ENCODE data around the gene HAP1.
"Not testable (repeated sequence)": the region's sequence is repeated elsewhere in the genome, so short reads cannot be mapped to it uniquely, and the experiment has no call there.

The HAP1 gene

DNA sequence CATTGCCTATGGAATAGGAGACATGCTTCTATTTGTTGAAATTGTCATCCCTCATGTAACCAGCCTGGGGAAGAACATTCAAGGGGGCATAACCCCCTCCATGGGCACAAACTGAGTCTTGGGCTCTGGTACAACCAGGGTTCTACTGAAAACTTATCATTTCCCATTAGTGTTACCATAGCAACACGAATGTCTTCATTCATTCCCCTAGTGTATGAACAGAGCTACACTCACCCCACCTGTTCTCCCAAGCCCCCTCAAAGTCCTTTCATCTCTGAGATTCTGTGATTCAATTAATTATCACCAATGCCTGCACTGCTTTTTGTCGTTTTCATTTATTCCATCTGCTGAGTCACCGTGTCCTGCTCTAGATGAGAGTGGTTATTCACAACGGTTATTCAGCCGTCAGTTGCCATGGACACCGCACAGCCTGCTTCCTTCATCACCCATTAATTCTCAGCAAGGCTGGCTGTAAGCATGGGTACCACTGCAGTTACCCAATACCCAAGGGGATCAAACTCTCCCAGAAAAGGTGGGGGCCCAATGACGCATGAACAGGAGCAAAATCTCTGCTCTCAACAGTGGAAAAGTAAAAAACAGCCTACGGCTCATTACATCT, 23.9 kb downstream of the HAP1 start:
- Histone ChIP-seq H3K27ac (peak overlapping the region in 9 of 11 experiments; percentile 41 to 79 (median 65); a peak in 17 of 22 replicates), H3K4me2 (peak overlapping the region; percentile 7 to 78 (median 61); a peak in 19 of 22 replicates), H3K9ac (peak overlapping the region in 4 of 11 experiments; percentile 4 to 61 (median 40); a peak in 5 of 22 replicates), H3K4me3 (no peak overlapping the region), H4K20me1 (no peaks in the 10 kb centered on the region), H3K36me3 (no peaks in the 10 kb centered on the region), H3K27me3 (no peaks in the 10 kb centered on the region), H3K9me3 (replicated peaks in 1 of 11) (no peaks in the 10 kb centered on the region; a peak in 1 of 22 replicates), H3K4me1 (peaks cover 7 to 29% (median 25%) of the 10 kb centered on the region in 10 experiments; a peak in 16 of 20 replicates)
- TF ChIP-seq Cebpa-rat (IDR thresholded peaks at IDR 0.05): peak in 7 of 11 experiments; percentile 24 to 90 (median 67); a peak in 12 of 22 replicates

GRCh38 chr17:41707803-41708669, 26.4 kb downstream of the HAP1 start:
- TF ChIP-seq Cebpa-rat (IDR thresholded peaks at IDR 0.05): no peak
- Histone ChIP-seq H3K27ac (peak overlapping the region in 1 of 11 experiments; percentile 79; a peak in 1 of 22 replicates), H3K4me1 (peaks cover 7 to 38% (median 33%) of the 10 kb centered on the region in 10 experiments; a peak in 16 of 20 replicates), H3K4me3 (no peak overlapping the region), H4K20me1 (no peaks in the 10 kb centered on the region), H3K9me3 (replicated peaks in 1 of 11) (no peaks in the 10 kb centered on the region; a peak in 1 of 22 replicates), H3K9ac (no peak overlapping the region), H3K36me3 (no peaks in the 10 kb centered on the region), H3K4me2 (no peak overlapping the region), H3K27me3 (no peaks in the 10 kb centered on the region)

DNA sequence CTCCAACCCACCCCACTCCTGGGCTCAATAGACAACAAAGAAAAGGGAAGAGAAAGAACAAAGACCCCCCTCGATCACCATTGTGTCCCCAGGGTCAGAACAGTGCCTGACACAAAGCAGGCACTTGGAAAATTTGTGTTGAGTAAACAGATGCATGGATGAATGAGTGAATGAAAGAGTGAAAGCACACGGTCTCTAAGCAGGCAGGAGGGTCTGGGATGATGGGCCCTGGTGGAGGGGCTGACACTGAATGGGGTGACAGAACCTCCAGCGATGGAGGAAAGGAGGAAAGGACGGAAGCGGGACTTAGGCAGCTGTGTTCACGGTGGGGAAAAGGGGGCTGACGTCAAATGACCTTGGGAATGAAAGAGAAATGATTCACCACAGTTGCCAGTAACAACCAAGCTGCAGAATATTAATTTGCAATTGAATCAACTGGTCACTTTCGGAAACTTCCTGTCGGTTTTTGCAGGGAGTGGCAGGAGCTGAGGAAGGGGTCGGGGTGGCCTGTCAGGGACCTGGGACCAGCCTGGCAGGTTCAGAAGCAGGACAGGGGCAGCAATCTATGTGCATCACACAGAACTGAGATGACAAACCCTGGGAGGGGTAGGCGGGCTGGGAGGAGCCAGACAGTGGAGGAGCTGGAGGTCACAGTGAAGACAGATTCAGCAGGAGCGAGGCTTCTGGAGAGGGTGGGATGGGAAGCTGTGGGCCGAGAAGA, 29.0 kb downstream of the HAP1 start:
- Histone ChIP-seq H3K9ac (no peak overlapping the region; a peak in 1 of 22 replicates), H3K4me3 (no peak overlapping the region), H3K27ac (peak overlapping the region in 1 of 11 experiments; percentile 18; a peak in 1 of 22 replicates), H4K20me1 (no peaks in the 10 kb centered on the region), H3K36me3 (no peaks in the 10 kb centered on the region), H3K27me3 (no peaks in the 10 kb centered on the region), H3K9me3 (replicated peaks in 1 of 11) (no peaks in the 10 kb centered on the region; a peak in 1 of 22 replicates), H3K4me1 (peaks cover 0 to 24% (median 19%) of the 10 kb centered on the region in 10 experiments; a peak in 16 of 20 replicates), H3K4me2 (peak overlapping the region in 4 of 11 experiments; percentile 5 to 36 (median 10); a peak in 4 of 22 replicates)
- TF ChIP-seq Cebpa-rat (IDR thresholded peaks at IDR 0.05): no peak

DNA sequence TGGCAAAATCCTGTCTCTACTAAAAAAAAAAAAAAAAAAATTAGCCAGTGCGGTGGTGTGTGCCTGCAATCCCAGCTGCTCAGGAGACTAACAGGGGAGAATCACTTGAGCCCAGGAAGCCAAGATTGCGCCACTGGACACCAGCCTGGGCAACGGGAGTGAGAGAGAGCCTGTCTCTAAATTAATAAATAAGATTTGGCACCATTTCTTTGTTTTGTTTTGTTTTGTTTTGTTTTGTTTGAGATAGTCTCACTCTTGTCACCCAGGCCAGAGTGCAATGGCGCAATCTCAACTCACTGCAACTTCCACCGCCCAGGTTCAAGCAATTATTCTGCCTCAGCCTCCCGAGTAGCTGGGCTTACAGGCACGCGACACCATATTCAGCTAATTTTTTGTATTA, 31.7 kb downstream of the HAP1 start:
- no peaks in the 10 kb centered on the region for H4K20me1 ChIP-seq
- H3K9me3 ChIP-seq (replicated peaks in 1 of 11): no peaks in the 10 kb centered on the region
- no peak overlapping the region for H3K27ac ChIP-seq
- H3K27me3 ChIP-seq: no peaks in the 10 kb centered on the region
- no peak overlapping the region for H3K4me3 ChIP-seq
- H3K4me2 ChIP-seq: no peak overlapping the region
- no peak overlapping the region for H3K9ac ChIP-seq
- H3K4me1 ChIP-seq: peaks cover under 1 to 21% (median 9%) of the 10 kb centered on the region in 10 experiments
- no peaks in the 10 kb centered on the region for H3K36me3 ChIP-seq
- no peak; a peak in 1 of 22 replicates for TF ChIP-seq Cebpa-rat (IDR thresholded peaks at IDR 0.05)

DNA sequence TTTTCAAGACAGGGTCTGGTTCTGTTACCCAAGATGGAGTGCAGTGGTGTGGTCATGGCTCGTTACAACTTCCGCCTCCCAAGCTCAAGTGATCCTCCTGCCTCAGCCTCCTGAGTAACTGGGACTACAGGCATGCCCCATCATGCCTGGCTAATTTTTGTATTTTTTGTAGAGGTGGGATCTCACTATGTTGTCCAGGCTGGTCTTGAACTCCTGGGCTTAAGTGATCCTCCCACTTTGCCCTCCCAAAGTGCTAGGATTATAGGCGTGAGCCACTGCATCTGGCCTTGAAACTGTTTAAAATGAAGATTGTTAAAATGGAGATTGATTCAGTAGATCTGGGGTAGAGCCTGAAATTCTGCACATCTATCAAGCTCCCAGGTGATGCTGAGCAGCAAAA, 33.6 kb downstream of the HAP1 start:
- H3K36me3 ChIP-seq; H3K9me3 ChIP-seq (replicated peaks in 1 of 11); H3K4me3 ChIP-seq; H4K20me1 ChIP-seq; H3K27ac ChIP-seq; H3K9ac ChIP-seq; H3K4me2 ChIP-seq; H3K27me3 ChIP-seq: not testable (repeated sequence)
- peaks cover 16 to 40% (median 26%) of the 10 kb centered on the region in 10 experiments for H3K4me1 ChIP-seq

DNA sequence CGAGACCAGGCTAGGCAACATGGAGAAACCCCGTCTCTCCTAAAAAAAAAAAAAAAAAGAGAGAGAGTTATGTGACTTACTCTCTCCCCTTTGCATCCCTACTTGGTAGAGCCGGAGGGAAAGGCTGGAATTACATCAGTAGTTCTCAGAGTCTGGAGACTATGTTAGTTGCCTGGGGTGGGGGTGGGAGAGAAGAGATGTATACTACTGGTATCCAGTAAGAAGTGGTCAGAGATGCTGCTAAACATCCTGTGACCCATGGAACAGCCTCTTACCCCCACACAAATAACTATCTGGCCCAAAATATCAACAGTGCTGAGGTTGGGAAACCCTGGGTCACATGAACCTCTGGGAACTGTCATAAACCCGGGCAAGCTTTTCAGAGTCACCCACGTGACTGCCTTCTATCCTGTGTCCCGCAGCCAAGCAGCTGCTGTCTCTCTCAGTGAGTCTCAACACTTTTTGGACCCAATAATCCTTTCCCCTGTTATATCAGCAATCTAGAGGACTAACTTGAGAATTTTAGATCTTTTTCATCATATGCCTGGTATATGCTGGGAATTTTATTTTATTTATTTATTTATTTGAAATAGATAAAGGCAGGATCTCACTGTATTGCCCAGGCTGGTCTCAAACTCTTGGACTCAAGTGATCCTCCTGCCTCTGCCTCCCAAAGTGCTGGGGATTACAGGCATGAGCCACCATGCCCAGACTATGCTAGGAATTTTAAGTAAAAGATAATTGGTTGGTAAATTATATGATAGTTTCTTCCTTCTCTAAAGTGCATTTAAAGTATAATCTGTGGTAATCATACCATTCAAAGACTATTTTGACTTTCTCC, 37.1 kb downstream of the HAP1 start:
- H3K4me3 ChIP-seq: no peak overlapping the region
- H3K36me3 ChIP-seq: peaks cover 22 to 33% (median 30%) of the 10 kb centered on the region in 11 experiments
- H3K27ac ChIP-seq: peak overlapping the region in 8 of 11 experiments; percentile 28 to 74 (median 60); a peak in 14 of 22 replicates
- peaks cover 16 to 33% (median 28%) of the 10 kb centered on the region in 10 experiments for H3K4me1 ChIP-seq
- H3K9ac ChIP-seq: peak overlapping the region in 10 of 11 experiments; percentile 11 to 59 (median 34); a peak in 11 of 22 replicates
- H3K9me3 ChIP-seq (replicated peaks in 1 of 11): no peaks in the 10 kb centered on the region
- peaks cover 9 to 42% (median 23%) of the 10 kb centered on the region in 11 experiments; a peak in 21 of 22 replicates for H4K20me1 ChIP-seq
- H3K27me3 ChIP-seq: no peaks in the 10 kb centered on the region
- TF ChIP-seq Cebpa-rat (IDR thresholded peaks at IDR 0.05): no peak
- H3K4me2 ChIP-seq: peak overlapping the region; percentile 28 to 81 (median 49)

- peak overlapping the region in 6 of 11 experiments; percentile 7 to 81 (median 57); a peak in 9 of 22 replicates for H3K4me2 ChIP-seq
- H3K36me3 ChIP-seq: peaks cover 34 to 45% (median 42%) of the 10 kb centered on the region in 11 experiments
- H3K27ac ChIP-seq: peak overlapping the region in 9 of 11 experiments; percentile 4 to 74 (median 59); a peak in 10 of 22 replicates
- no peaks in the 10 kb centered on the region for H3K27me3 ChIP-seq
- no peak overlapping the region for H3K4me3 ChIP-seq
- H3K9ac ChIP-seq: peak overlapping the region in 4 of 11 experiments; percentile 40 to 59 (median 50); a peak in 4 of 22 replicates
- TF ChIP-seq Cebpa-rat (IDR thresholded peaks at IDR 0.05): no peak
- H4K20me1 ChIP-seq: peaks cover 21 to 54% (median 35%) of the 10 kb centered on the region in 11 experiments
- no peaks in the 10 kb centered on the region for H3K9me3 ChIP-seq (replicated peaks in 1 of 11)
- H3K4me1 ChIP-seq: peaks cover 20 to 45% (median 35%) of the 10 kb centered on the region in 10 experiments
These were observed 38.3 kb downstream of the HAP1 start for GRCh38 chr17:41695954-41696757.
